ENCODE data around the gene INO80B.
A peak's percentile ranks its signal among the peaks of the same experiment; 100 is the strongest.
"Not testable (repeated sequence)": the region's sequence is repeated elsewhere in the genome, so short reads cannot be mapped to it uniquely, and the experiment has no call there.

INO80B gene

GRCh38 chr2:74454654-74455511, at the start of gene INO80B:
INO80B (plus strand) TSS chr2:74455087; CDS start chr2:74455117, 30 bp downstream.
- peak; percentile 68 for DNase-seq (ENCODE audit: low spot score)

GRCh38 chr2:74406035-74406434, 48.9 kb upstream of the INO80B start:
- DNase-seq (ENCODE audit: low spot score): no peak

GRCh38 chr2:74407682-74408081, 47.2 kb upstream of the INO80B start:
- no peak for DNase-seq (ENCODE audit: low spot score)

- no peak for DNase-seq (ENCODE audit: low spot score)
Measured at GRCh38 chr2:74413001-74413698, 41.7 kb upstream of the INO80B start.

GRCh38 chr2:74414441-74414840, 40.4 kb upstream of the INO80B start:
- DNase-seq (ENCODE audit: low spot score): no peak

- no peak for DNase-seq (ENCODE audit: low spot score)
Measured at GRCh38 chr2:74414881-74415761, 39.8 kb upstream of the INO80B start.

DNA sequence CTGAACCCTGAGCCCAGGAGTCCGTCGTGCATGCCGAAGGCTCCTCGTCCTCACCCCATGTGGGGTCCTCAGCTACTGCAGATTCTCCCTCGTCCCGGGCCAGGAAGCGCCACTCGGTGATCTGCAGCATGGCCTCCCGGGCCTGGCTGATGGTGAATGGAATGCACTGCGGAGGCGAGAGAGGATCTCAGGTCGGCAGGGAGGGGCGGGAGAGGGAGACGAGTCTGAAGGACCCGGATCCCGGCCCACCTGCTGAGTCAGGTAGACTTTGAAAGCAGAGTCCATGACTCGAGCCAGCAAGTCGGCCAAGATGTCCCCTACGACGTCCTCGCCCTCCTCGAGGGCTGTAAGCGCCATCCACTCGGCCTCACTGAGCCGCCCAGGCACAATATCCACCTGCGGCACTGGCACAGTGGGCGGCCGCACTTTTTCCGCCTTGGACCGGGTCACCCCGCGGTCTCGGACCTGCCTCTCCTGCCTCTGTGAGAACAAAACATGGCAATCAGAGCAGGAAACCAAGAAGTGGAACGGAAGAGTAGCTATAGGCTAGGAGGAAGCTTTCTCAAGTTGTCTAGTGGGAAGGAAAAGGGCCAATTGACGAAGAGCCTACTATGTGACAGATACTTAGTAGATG, 39.0 kb upstream of the INO80B start:
- DNase-seq (ENCODE audit: low spot score): no peak

DNA sequence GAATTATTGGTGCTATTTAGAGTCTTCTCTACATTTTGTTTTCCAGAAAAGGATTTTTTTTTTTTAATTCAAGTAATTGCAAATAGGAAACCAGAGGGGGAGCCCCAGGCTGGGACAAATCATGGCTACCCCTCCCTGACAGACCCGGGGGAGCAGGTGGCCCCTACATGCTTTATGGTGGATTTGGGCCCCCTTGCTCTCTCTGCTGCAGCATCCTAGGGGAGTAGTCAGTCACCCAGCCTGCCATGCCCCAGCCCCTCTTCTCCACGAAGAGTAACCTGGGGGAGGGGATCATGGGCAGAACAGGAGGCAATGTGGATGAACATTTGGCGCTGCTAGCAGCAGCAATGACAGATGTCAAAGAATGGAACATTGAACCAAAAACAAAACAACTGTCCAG, 38.1 kb upstream of the INO80B start:
- no peak for DNase-seq (ENCODE audit: low spot score)

- no peak for DNase-seq (ENCODE audit: low spot score)
Measured at GRCh38 chr2:74417197-74417596, 37.7 kb upstream of the INO80B start.

DNA sequence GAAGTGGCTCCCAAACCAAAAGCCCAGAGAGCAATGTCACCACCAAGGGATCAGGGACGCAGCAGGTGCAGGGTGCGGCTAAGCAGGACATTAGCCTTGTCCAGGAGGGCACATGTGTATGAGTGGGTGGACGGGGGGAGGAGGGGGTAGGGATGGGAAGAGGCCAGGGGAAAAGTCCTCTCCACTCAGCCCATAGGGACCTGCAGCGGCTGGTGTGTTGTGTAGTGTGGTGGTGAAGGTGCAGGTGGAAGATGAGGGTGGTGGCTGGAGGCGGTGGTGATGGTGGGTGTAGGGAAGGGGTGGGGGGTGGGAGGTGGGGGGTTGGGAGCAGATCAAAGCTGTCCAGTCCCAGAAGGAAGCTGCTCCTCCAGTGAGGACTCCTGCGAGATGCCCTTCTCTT, 37.1 kb upstream of the INO80B start:
- DNase-seq (ENCODE audit: low spot score): no peak

DNA sequence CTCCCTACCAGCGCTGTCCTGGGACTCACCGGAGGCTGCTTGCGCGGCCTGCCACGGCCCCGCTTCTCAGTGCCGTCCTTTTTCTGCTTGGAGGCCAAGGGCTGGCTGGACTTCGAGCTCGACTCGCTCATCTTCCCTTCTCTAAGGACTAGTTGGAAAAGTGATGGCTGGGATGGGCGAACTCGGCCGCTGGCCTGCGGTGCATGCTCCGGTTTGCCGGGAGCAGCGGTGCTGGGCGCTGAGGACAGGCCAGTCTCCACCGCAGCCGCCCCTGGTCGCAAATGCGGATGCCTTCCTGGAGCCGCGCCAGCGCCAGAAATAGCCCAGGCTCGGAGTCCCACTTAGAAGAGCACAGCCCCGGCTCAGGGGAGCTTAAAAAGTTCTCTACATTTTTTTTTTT, 36.6 kb upstream of the INO80B start:
- no peak for DNase-seq (ENCODE audit: low spot score)

DNA sequence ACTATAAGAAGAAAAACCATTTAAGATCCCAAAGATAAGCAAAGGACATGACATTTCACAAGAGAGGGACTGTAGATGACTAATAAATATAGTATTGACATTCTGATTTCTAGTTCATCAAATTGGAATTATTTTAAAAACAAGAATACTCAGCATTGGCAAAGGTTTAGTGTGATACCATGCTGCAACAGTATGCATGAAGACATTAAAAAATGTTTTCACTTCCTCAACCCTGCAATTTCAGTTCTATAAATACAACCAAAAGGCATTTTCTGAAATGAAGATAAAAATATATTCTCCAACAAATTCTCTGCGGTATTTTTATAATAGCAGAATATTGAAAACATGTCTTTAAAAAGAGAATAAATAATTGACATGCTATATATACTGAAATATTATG, 35.5 kb upstream of the INO80B start:
- no peak for DNase-seq (ENCODE audit: low spot score)

GRCh38 chr2:74420006-74420405, 34.9 kb upstream of the INO80B start:
- no peak for DNase-seq (ENCODE audit: low spot score)

- not testable (repeated sequence) for DNase-seq (ENCODE audit: low spot score)
Measured at GRCh38 chr2:74420443-74421103, 34.3 kb upstream of the INO80B start.

DNA sequence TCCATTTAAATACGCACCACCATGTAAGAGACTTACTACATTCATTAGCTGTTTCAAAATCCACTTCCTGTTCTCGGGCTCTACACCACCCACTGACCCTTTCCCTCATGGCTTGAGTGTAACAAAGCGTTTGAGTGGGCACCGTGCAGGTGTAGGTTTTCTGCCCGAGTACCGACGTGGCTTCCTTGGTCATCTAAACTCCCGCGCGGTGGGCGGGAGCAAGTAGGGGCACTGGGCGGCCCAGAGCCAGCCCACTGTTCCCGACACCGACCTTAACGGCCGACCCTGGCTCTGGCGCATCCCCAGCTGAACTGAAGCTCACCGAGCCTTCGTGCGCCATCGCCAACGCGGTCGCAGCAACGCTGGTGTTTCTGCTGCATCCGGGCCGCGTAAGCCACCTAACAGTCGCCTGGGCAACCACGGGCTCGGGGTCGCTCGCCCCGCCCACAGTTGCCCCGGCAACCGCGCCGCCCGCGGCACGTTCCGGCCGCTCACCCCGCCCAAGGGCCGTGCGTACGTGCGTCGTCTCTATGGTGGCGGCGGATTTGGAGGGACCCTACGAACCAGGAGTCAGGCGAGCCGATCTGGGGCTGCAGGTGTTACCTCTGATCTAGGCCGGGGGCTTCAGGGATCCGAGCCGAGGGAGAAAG, 33.5 kb upstream of the INO80B start, which contains the start of the genes C2orf81 and WDR54:
Gene C2orf81, minus strand, starts transcription at position 399 of the 650 bp plus-strand sequence. Its CDS starts 59 bp downstream, at position 340.
Gene WDR54, plus strand, starts transcription at position 510 of the 650 bp plus-strand sequence. CDS start 424 bp downstream, outside the sequence.
- peak; percentile 92 for DNase-seq (ENCODE audit: low spot score)

DNA sequence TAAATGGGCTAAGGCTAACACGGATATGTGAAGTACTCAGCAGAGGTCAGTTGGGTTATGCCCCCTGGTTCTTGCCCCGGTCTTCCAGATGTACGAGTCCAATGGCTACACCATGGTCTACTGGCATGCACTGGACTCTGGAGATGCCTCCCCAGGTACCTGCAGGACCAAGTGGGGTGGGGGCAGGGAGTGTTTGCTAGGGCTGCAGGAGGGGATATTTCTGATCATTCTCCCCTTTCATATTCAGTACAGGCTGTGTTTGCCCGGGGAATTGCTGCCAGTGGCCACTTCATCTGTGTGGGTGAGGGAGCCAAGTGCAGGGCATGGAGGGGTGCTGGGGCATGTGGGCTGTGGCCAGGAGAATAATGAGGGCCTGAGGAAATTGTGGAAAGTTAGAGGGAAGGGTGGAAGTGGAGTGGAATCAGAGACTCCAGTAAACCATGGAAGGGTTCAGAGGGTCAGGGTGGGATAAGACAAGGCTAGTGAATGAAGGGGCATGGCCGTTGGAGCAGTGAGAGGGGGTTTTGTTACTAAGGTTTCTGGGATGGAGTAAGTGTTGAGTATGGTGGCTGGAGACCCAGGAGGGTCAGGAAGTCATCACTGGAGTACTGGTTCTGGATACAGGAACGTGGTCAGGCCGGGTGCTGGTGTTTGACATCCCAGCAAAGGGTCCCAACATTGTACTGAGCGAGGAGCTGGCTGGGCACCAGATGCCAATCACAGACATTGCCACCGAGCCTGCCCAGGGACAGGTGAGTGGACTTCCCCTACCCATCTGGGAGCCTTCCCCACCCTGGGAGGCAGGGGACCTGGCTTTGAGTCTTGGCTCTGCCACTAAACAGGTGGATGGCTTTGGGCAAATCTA, 31.4 kb upstream of the INO80B start:
- no peak for DNase-seq (ENCODE audit: low spot score)

- no peak for DNase-seq (ENCODE audit: low spot score)
Measured at GRCh38 chr2:74424139-74424992, 30.5 kb upstream of the INO80B start.

GRCh38 chr2:74424995-74425406, 29.9 kb upstream of the INO80B start:
- DNase-seq (ENCODE audit: low spot score): no peak

DNA sequence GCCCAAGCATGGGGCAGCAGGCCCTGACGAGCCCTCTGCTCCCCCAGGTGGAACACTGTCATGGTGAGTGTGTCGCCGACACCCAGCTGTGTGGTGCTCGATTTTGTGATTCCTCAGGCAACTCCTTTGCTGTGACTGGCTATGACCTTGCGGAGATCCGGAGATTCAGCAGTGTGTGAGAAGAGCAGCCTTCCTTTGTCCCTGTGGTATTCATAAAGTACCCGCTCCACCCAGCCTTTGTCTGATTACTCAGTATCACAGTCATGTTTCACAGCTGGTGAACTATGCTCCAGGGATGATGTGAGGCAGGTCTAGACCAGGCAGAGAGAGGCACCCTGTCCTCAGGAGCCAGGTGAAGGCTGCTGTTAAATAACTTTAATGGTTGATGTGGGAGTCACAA, 29.4 kb upstream of the INO80B start:
- DNase-seq (ENCODE audit: low spot score): no peak
